Liver (tissue), 9 donors: ENCODE results near the gene NFIA. TPM values are rescaled to one million over a fixed set of nuclear protein-coding genes. Genes with fewer than 3 reads are reported as not detected.

Experiments
- DNase-seq: peaks from one replicate; pipeline ENCODE4 v3.0.0-alpha.2; 2017; ENCODE audit warnings: low spot score
- H3K27ac ChIP-seq, 2 donors: one replicate each; pipeline ENCODE4 v1.7.0; 2013; ENCODE audit warnings: inconsistent platforms in 2 of 2, low read length in 2 of 2, control low read depth in 1 of 2, low read depth in 1 of 2, mild to moderate bottlenecking in 1 of 2
- H3K27me3 ChIP-seq, 4 donors: one replicate each; pipeline versions ENCODE4 v1.6.1 to v1.7.0; 2013; ENCODE audit warnings: low read length in 3 of 4, inconsistent platforms in 1 of 4, mild to moderate bottlenecking in 1 of 4, moderate library complexity in 1 of 4; ENCODE audit not compliant: control insufficient read depth in 4 of 4, insufficient read depth in 4 of 4
- H3K36me3 ChIP-seq, 4 donors: one replicate each; pipeline versions ENCODE4 v1.6.1 to v1.7.0; 2013; ENCODE audit warnings: low read length in 3 of 4, mild to moderate bottlenecking in 3 of 4, low read depth in 1 of 4, moderate library complexity in 1 of 4; ENCODE audit not compliant: control insufficient read depth in 4 of 4, insufficient read depth in 3 of 4
- H3K4me1 ChIP-seq, 4 donors: one replicate each; pipeline versions ENCODE4 v1.6.1 to v1.7.0; 2013; ENCODE audit warnings: low read length in 3 of 4, mild to moderate bottlenecking in 3 of 4, moderate library complexity in 1 of 4; ENCODE audit not compliant: control insufficient read depth in 4 of 4, insufficient read depth in 4 of 4
- H3K4me3 ChIP-seq, 3 donors: one replicate each; pipeline versions ENCODE4 v1.6.1 to v1.7.0; 2013; ENCODE audit warnings: low read length in 3 of 3, control low read depth in 1 of 3, low read depth in 1 of 3, mild to moderate bottlenecking in 1 of 3
- H3K9ac ChIP-seq, 2 donors: one replicate each; pipeline ENCODE4 v1.7.0; 2013; ENCODE audit warnings: low read length in 2 of 2, mild to moderate bottlenecking in 2 of 2, moderate library complexity in 2 of 2, control low read depth in 1 of 2, low read depth in 1 of 2
- H3K9me3 ChIP-seq, 4 donors: one replicate each; pipeline versions ENCODE4 v1.6.1 to v1.7.0; 2013; ENCODE audit warnings: low read length in 3 of 4; ENCODE audit not compliant: control insufficient read depth in 4 of 4
- EGR1 ChIP-seq, 2 donors: IDR thresholded peaks; 2 replicates each; pipeline ENCODE4 v1.6.1; 2016 to 2018; ENCODE audit warnings: antibody characterized with exemption in 2 of 2, low read depth in 2 of 2
- FOXA2 ChIP-seq: IDR thresholded peaks from 2 replicates; pipeline ENCODE4 v1.6.1; 2016; ENCODE audit warnings: antibody characterized with exemption
- GABPA ChIP-seq, 2 donors: IDR thresholded peaks in 1 of 2; conservative IDR thresholded peaks in 1 of 2; 2 replicates each; pipeline ENCODE4 v1.6.1; 2016; ENCODE audit warnings: antibody characterized with exemption in 2 of 2, mild to moderate bottlenecking in 1 of 2, moderate library complexity in 1 of 2
- HNF4A ChIP-seq, 2 donors: conservative IDR thresholded peaks; 2 replicates each; pipeline ENCODE4 v1.6.1; 2016; ENCODE audit warnings: antibody characterized with exemption in 2 of 2, mild to moderate bottlenecking in 2 of 2
- HNF4G ChIP-seq: IDR thresholded peaks from 2 replicates; pipeline ENCODE4 v1.6.1; 2016; ENCODE audit warnings: antibody characterized with exemption
- JUND ChIP-seq, 2 donors: IDR thresholded peaks; 2 replicates each; pipeline ENCODE4 v1.6.1; 2016; ENCODE audit warnings: antibody characterized with exemption in 2 of 2
- NR2F2 ChIP-seq: IDR thresholded peaks from 2 replicates; pipeline ENCODE4 v1.6.1; 2016; ENCODE audit warnings: antibody characterized with exemption
- RAD21 ChIP-seq, 2 donors: IDR thresholded peaks; 2 replicates each; pipeline ENCODE4 v1.6.1; 2016; ENCODE audit warnings: antibody characterized with exemption in 2 of 2, mild to moderate bottlenecking in 2 of 2
- RXRA ChIP-seq, 2 donors: IDR thresholded peaks; 2 replicates each; pipeline ENCODE4 v1.6.1; 2017 to 2018; ENCODE audit warnings: antibody characterized with exemption in 2 of 2, mild to moderate bottlenecking in 1 of 2
- SP1 ChIP-seq: IDR thresholded peaks from 2 replicates; pipeline ENCODE4 v1.6.1; 2018; ENCODE audit warnings: antibody characterized with exemption, mild to moderate bottlenecking
- YY1 ChIP-seq: IDR thresholded peaks from 2 replicates; pipeline ENCODE4 v1.6.1; 2016; ENCODE audit warnings: antibody characterized with exemption, mild to moderate bottlenecking
- WGBS: extraction: QIAGEN DNeasy Blood & Tissue Kit; methylation state at CpG from one replicate; pipeline ENCODE4 v1.1.7; 2013; 5-methylcytosine and 5-hydroxymethylcytosine counted together
- polyA plus RNA-seq, 2 donors: library from polyadenylated mRNA; stranded (reverse) in 1 of 2; unstranded in 1 of 2; fragments of 200-250 nt in 1 of 2; fragments of >200 nt in 1 of 2; fragmentation: Nextera tagmentation in 1 of 2; extraction: Ambion mirVana in 1 of 2; gene quantifications; one replicate each; pipeline versions ENCODE4 v1.2.1 to v1.2.3, GENCODE V29; 2013 to 2015
- total RNA-seq, 2 donors: library from RNA; depleted of rRNA; stranded (reverse); fragments of >200 nt; gene quantifications; one replicate each; pipeline ENCODE4 v1.2.3, GENCODE V29; 2014
- TF ChIP-seq, protein P1 (sequence below): IDR thresholded peaks from 2 replicates; pipeline ENCODE4 v1.6.1; 2016; ENCODE audit warnings: antibody characterized with exemption
- TF ChIP-seq, protein P2 (sequence below): IDR thresholded peaks from 2 replicates; pipeline ENCODE4 v1.6.1; 2016; ENCODE audit warnings: antibody characterized with exemption
- TF ChIP-seq, protein P3 (sequence below): IDR thresholded peaks from 2 replicates; pipeline ENCODE4 v1.6.1; 2016; ENCODE audit warnings: antibody characterized with exemption
- donor health status: healthy.
- donor health status: healthy.
- donor health status: healthy.
- donor health status: healthy.
- donor health status: healthy.

Gene NFIA
- total and polyA plus RNA-seq, 4 donors: 6.8 to 53.7 (median 22.2) TPM

DNA sequence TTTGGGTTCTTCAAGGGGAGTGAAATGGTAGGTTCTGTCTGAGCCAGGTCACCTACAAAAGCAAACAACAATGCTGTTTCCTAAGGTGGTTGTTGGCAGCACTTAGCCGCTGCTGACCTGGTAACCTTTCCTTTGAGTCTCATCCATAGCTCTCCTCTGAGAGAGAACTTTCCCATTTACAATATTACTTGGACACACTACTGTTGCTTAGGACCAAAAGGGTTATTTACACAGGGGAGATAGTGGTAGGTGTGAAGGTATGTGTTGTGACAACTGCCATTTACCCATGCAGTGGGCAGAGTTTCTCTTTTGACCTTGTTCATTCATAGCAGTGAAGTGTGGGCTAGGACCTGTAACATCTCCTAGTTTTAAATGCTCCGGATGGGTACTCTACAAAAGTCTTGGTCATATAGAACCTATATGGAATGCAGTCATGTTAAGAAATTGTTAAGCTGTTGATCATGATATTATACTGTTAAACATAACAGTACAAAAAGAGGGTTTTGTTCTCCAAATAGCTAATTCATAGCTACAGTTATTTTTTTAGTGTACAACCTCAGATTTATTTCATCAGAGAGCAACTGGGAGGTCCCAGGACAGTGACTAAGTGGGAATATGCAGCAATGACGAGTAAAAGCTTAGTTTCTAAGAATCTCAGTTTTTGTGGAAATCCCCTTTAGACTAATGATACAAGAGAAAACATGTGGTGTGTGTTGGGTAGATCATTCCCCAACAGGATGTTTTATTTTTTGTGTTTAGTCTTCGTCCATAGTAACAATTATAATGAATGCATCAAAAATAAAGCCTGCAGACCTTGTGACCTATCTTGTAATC lies 219.7 kb downstream of the NFIA start:
- no peaks in the 10 kb centered on the region for H3K9me3 ChIP-seq
- H3K9ac ChIP-seq: no peak overlapping the region
- no peaks in the 10 kb centered on the region for H3K27me3 ChIP-seq
- peaks cover 3 to 20% (median 12%) of the 10 kb centered on the region in 4 donors for H3K4me1 ChIP-seq
- H3K4me3 ChIP-seq: no peak overlapping the region
- TF ChIP-seq RXRA (IDR thresholded peaks at IDR 0.05): peak; percentile 55 to 78
- TF ChIP-seq SP1: peak; percentile 39
- TF ChIP-seq JUND (IDR thresholded peaks at IDR 0.05): peak in 1 of 2 donors; percentile 62
- no peak for TF ChIP-seq EGR1 (IDR thresholded peaks at IDR 0.05; ENCODE audit: low read depth in 2 of 2)
- TF ChIP-seq HNF4A (conservative IDR thresholded peaks at IDR 0.05): peak; percentile 35 to 63
- no peak for TF ChIP-seq GABPA (IDR thresholded peaks at IDR 0.05 in 1 of 2, conservative IDR thresholded peaks at IDR 0.05 in 1 of 2)
- peak; percentile 82 for TF ChIP-seq NR2F2
- TF ChIP-seq, protein P1, sequence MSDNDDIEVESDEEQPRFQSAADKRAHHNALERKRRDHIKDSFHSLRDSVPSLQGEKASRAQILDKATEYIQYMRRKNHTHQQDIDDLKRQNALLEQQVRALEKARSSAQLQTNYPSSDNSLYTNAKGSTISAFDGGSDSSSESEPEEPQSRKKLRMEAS: no peak
- TF ChIP-seq FOXA2: peak; percentile 52
- peak; percentile 33 for TF ChIP-seq YY1
- peak; percentile 23 for TF ChIP-seq HNF4G
- peak in 1 of 2 donors; percentile 48 for TF ChIP-seq RAD21 (IDR thresholded peaks at IDR 0.05)
- TF ChIP-seq, protein P2, sequence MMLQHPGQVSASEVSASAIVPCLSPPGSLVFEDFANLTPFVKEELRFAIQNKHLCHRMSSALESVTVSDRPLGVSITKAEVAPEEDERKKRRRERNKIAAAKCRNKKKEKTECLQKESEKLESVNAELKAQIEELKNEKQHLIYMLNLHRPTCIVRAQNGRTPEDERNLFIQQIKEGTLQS: peak; percentile 41
- H3K27ac ChIP-seq: peak overlapping the region; percentile 61 to 65
- no peak for DNase-seq
- 55% methylated on average over 4 of the region's 4 CpGs for WGBS
- H3K36me3 ChIP-seq: peaks cover 0 to 3% (median 0%) of the 10 kb centered on the region in 4 donors

DNA sequence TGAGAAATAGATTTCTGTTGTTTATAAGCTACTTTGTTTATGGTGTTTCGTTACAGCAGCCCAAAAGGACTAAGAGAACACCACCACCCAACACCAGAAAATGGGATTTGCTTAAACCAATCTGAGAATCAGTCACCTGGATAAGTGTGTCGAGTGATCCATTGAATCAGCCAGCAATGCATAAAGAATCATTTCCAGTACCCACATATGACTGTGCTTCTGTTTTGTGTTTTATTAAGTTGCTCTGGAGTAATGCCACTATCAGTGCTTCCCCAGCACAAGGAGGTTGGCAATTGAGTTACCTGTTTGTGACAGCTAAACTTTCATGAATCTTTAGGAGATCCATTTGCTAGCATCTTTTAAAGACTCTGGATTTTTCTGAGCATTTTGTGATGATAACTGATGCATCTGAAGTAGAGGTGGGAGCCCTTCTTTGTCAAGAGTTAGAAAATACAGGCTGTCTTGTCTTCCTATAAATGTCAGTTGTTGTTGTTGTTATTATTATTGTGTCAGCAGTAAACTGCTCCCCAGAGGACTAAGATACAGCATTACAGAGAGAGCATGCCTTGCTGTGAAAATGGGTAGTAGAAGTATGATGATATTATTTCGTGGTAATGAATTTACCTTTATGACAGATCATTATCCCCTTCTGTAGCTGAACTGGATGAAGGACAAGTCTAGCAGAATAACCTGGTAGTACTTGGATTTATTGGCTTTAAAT lies 225.2 kb downstream of the NFIA start:
- 95% methylated on average over 3 of the region's 3 CpGs for WGBS
- no peaks in the 10 kb centered on the region for H3K4me1 ChIP-seq
- no peak overlapping the region for H3K9ac ChIP-seq
- no peak overlapping the region for H3K27ac ChIP-seq
- TF ChIP-seq HNF4A (conservative IDR thresholded peaks at IDR 0.05) (no peak), NR2F2 (no peak), JUND (IDR thresholded peaks at IDR 0.05) (no peak), RXRA (IDR thresholded peaks at IDR 0.05) (no peak)
- TF ChIP-seq, protein P3, sequence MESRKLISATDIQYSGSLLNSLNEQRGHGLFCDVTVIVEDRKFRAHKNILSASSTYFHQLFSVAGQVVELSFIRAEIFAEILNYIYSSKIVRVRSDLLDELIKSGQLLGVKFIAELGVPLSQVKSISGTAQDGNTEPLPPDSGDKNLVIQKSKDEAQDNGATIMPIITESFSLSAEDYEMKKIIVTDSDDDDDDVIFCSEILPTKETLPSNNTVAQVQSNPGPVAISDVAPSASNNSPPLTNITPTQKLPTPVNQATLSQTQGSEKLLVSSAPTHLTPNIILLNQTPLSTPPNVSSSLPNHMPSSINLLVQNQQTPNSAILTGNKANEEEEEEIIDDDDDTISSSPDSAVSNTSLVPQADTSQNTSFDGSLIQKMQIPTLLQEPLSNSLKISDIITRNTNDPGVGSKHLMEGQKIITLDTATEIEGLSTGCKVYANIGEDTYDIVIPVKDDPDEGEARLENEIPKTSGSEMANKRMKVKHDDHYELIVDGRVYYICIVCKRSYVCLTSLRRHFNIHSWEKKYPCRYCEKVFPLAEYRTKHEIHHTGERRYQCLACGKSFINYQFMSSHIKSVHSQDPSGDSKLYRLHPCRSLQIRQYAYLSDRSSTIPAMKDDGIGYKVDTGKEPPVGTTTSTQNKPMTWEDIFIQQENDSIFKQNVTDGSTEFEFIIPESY: no peak
- TF ChIP-seq, protein P2: no peak
- peaks cover 0 to 3% (median 1%) of the 10 kb centered on the region in 4 donors for H3K36me3 ChIP-seq
- DNase-seq: no peak
- no peaks in the 10 kb centered on the region for H3K27me3 ChIP-seq
- no peaks in the 10 kb centered on the region for H3K9me3 ChIP-seq
- no peak overlapping the region for H3K4me3 ChIP-seq
